ENCODE measurements around the gene GNB3.
A peak's percentile ranks its signal among the peaks of the same experiment; 100 is the strongest.
"Not testable (repeated sequence)": the region's sequence is repeated elsewhere in the genome, so short reads cannot be mapped to it uniquely, and the experiment has no call there.

GNB3 gene

DNA sequence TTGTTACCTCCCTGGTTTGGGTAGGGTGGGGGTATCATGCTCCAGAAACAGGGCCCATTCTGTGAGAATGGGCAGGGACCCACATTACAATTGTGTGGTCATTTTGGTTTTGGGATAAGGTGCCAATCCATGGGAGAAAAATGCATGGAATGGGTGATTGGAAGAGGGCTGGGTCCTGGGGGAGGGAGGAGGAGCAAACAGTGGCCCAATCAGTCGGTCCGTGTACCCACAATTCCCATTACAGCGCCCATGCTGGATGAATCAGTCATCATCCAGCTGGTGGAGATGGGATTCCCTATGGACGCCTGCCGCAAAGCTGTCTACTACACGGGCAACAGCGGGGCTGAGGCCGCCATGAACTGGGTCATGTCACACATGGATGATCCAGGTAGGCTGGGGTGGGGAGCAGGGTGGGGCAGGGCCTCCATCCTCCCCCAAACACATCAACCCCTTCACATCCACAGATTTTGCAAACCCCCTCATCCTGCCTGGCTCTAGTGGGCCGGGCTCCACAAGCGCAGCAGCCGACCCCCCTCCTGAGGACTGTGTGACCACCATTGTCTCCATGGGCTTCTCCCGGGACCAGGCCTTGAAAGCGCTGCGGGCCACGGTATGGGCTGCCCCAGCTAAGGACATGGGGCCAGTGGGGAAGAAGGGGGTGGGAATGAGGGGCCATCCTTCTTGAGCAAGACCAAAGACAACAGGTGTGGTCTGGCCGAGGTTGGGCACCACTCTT is 23.0 kb downstream of the GNB3 start:
- no peak for DNase-seq

- DNase-seq, result not testable (repeated sequence)
Observed at GRCh38 chr12:6865307-6865706, 24.6 kb downstream of the GNB3 start.

- DNase-seq, result no peak
Observed at GRCh38 chr12:6866163-6866919, 25.6 kb downstream of the GNB3 start.

DNA sequence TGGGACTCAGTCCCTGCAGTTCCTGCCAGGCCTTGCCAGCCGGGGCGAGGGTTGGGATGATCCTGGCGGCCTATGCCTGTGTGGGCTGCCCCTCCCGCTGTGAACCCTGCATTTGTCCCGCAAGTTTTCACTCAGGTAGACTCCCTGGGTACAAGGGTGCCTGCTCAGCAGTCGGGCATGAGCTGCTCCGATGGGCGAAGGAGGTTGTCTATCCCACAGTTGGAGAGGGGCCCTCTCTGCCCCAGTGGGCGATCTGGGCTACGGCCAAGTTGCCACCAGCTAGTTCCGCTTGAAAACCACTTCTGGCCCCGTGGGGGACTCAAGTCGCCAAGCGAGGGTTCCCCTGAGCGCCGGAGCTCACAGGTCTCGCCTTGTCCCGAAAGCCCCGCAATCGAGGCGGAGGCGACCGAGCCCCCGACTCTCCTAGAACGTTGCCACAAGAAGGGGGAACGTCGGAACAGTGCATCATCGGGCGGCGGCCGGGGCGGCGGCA is 26.2 kb downstream of the GNB3 start:
- DNase-seq, result no peak

DNA sequence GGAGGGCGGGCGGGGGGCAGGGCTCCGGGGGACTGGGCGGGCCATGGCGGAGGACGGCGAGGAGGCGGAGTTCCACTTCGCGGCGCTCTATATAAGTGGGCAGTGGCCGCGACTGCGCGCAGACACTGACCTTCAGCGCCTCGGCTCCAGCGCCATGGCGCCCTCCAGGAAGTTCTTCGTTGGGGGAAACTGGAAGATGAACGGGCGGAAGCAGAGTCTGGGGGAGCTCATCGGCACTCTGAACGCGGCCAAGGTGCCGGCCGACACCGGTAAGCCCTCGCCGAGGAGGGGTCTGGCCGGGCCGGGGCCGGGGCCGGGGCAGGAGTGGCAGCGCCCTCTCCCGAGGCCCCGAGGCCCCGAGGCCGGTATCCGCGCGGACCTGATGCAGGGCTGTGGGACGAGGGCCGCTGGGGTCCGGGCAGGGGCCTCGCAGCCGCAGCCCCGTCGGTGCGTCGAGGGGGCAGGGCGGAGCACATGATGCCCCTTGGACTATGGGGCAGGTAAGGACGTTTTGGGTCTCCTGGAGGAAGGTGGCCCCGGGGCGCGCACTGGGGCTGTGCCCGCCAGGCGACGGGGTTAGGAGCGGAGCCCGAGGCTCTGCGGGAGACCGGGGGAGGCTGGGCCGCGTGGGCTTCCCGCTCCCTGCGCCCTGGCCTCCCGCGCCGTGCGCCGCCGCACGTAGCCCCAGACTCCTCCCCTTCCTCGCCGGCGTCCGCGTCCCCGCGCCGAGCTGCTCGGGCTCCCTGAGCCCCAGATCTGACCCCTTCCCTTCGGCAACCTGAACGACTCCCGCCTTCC is 26.9 kb downstream of the GNB3 start, which contains the start of gene TPI1:
TPI1 (plus strand) TSS at position 119 of the 798 bp plus-strand sequence; CDS start at position 155, 36 bp downstream.
- peak; percentile 78 for DNase-seq

- DNase-seq, result no peak
Observed at GRCh38 chr12:6868211-6869048, 27.7 kb downstream of the GNB3 start.

DNA sequence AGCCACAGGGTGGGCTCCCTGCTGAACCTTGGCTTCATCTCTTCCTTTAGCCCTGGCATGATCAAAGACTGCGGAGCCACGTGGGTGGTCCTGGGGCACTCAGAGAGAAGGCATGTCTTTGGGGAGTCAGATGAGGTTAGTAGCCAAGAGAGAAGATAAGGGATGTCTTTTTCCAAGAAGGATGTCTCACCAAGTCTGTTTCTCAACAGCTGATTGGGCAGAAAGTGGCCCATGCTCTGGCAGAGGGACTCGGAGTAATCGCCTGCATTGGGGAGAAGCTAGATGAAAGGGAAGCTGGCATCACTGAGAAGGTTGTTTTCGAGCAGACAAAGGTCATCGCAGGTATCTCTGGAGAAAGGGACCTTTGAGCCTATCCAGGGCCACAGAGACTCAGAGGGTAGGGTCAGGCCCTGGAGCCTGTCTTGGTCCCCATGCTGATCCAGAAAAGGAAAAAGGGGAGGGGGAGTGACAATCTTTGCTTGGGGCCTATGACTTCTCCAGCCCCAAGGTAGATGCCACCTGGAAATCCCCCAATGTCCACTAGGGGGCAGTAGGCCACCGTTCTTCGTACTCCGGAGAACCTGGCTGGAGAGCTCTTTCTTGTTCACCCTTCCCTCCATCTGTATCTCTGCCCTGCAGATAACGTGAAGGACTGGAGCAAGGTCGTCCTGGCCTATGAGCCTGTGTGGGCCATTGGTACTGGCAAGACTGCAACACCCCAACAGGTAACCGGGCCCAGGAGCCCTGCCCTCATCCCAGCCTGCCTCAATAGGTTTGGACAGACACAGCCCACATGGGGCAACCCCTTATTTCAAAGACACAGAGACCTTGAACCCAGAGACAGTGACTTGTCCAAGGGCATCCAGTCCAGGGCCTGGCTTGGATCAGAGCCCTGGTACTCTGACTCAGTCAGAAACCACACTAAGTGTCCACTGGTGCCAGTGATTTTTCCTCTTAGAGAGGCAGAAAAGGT is 28.6 kb downstream of the GNB3 start:
- DNase-seq, result peak; percentile 87

DNA sequence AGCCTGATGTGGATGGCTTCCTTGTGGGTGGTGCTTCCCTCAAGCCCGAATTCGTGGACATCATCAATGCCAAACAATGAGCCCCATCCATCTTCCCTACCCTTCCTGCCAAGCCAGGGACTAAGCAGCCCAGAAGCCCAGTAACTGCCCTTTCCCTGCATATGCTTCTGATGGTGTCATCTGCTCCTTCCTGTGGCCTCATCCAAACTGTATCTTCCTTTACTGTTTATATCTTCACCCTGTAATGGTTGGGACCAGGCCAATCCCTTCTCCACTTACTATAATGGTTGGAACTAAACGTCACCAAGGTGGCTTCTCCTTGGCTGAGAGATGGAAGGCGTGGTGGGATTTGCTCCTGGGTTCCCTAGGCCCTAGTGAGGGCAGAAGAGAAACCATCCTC is 29.6 kb downstream of the GNB3 start:
- DNase-seq, result not testable (repeated sequence)

DNA sequence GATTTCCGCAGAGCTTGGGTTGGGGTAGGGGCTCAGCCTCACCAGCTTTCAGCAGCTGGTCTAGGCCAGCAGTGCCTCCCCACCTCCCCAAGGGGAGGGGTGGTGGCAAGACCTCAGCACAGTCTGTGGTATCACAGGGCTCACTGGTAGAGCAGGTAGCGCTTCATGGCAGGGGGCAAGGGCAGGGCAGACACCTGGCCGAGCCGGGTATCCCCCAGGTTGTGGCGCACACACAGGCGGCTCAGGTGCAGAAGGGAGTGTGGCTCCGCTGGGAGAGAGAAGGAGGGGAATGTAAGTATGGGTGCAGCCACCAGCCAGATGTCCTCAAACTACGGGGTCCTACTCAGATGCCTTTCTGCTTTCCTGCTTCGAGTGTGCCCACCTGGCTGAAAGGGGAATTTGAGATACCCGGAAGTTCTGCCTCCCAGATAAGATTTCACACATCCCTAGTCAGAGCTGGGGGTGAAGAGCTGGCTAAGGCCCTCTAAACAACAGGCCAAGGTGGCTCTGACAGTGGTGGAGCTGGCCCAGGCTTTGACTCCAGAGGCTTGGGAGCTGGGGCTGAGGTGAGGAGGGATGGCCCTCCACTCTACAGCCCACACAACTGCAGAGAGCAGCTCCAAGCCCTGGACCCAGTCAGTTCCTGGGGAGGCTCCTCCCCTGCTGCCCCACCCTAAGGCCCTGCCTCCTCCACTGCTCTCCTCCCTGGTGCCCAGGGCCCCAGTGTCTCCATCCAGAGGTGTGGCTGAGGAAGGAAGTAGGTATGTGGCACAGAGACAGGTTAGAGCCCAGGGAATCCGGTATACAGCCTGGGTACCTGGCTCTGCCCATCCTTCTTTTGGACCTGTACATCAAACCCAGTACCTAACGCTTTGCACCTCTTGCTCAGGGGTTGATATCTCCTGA is 30.6 kb downstream of the GNB3 start:
- DNase-seq, result peak; percentile 43

DNA sequence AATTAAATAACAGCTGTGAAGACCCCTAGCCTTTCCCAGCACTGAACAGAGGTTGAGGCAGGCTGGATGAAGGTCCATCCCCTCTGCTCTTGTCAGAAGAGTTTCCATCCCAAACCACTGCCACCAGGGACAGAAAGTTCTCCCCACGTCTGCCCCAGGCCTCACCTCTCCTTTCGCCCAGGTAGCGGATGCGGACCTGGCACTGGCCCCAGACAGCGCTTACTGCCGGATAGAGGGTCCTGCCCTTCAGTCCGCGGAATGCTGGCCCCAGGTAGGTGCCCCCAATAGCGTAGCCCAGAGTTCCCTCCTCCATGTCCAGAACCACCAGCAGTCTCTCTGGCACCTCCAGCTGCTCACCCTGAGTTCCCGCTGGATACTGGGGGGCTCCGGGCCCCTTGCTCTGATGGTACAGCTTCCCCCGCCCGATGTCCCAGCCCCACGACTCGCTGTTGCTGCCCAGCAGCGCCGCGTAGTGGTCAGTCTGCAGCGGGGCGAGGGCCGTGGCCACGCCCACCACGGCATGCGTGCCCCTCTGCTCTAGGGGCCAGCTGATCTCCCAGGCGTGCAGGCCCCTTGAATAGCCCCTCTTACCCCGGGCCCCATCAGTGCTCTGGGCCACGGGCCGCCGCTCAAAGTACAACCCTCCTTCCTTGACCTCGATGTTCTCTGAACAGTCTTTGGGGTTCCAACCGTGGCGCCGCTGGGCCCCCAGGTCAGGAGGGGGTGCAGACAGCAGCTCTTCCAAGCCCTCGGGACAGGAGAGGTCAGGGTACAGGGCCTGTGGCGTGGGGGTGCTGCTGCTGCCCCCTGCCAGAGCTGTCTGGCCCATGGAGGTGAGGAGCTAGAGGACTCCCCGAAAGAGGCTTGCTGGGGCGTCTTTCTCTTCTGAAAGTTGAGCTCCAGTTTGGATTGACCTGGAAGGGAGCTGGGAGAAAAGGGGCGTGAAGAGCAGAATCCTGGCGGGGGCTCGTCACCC is 31.6 kb downstream of the GNB3 start:
- peak; percentile 91 for DNase-seq

- peak; percentile 99 for DNase-seq
Observed at GRCh38 chr12:6873094-6874014, 32.6 kb downstream of the GNB3 start, which contains the start of gene SPSB2. Gene SPSB2 (minus strand): TSS chr12:6873303. CDS start chr12:6872901, 402 bp downstream.

DNA sequence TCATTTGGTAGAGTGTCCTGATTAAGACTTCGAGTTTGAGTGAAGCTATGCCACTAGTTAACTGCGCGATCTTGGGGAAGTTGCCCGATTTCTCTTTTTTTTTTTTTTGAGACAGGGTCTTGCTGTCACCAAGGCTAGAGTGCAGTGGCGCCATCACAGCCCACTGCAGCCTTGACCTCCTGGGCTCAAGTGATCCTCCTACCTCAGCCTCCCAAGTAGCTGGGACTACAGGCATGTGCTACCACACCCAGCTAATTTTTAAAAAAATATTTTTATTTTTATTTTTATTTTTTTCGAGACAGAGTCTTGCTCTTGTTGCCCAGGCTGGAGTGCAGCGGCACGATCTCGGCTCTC is 33.3 kb downstream of the GNB3 start:
- not testable (repeated sequence) for DNase-seq

GRCh38 chr12:6879824-6880223 is 39.1 kb downstream of the GNB3 start:
- not testable (repeated sequence) for DNase-seq

DNA sequence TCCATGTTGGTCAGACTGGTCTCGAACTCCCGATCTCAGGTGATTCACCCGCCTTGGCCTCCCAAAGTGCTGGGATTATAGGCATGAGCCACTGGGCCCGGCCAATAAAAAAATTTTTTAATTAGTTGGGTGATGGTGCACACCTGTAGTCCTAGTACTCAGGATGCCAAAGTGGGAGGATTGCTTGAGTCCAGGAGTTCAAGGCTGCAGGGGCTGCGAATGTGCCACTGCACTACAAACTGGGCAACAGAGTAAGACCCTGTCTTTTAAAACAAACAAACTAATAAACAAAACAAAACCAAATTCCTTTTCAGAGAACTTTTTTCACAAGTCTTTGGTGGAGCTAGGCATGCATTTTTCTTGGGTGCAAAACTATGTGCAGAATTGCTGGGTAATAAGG is 42.5 kb downstream of the GNB3 start:
- DNase-seq, result no peak

GRCh38 chr12:6883683-6884082 is 43.0 kb downstream of the GNB3 start:
- no peak for DNase-seq

DNA sequence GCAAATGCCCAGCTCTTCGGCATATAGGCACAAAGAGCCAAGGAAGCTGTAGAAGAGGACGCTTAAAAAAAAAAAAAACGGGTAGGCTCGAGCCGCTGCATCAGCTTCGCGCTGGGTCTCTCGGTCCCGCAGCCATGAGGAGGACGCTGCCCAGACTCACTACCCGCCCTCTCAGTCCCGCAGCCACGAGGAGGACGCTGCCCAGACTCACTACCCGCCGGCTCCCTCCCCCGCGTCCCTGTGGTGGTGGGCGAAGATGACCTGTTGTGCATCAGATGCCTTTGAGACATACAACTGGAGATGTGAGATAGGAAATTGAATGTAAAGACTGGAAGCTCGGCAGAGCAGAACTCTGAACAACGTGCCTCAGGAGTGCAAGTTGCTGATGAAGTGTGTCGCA is 43.8 kb downstream of the GNB3 start:
- DNase-seq, result no peak
